SW 1271 (cell line): ENCODE data around the gene TIGD3.
"Not testable (repeated sequence)": the region's sequence is repeated elsewhere in the genome, so short reads cannot be mapped to it uniquely, and the experiment has no call there.

Experiments used
- DNase-seq, 2 experiments: peaks; one replicate each; lab custom pipeline; 2025; lab: John Stamatoyannopoulos, UW

The TIGD3 gene

DNA sequence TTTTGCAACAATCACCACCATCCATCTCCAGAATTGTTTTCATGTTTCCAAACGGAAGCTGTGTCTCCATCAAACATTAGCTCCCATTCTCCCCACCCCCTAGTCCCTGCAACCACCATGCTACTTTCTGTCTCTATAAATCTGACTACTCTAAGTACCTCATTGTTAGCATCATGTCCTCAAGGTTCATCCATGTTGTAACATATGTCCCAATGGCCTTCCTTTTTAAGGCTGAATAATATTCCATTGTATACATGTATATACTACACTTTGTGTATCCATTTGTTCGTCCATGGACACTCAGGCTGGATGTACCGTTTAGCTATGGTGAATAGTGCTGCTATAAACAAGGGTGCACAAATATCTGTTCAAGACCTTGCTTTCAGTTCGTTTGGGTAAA lies 29.1 kb upstream of the TIGD3 start:
- DNase-seq: no peak

DNA sequence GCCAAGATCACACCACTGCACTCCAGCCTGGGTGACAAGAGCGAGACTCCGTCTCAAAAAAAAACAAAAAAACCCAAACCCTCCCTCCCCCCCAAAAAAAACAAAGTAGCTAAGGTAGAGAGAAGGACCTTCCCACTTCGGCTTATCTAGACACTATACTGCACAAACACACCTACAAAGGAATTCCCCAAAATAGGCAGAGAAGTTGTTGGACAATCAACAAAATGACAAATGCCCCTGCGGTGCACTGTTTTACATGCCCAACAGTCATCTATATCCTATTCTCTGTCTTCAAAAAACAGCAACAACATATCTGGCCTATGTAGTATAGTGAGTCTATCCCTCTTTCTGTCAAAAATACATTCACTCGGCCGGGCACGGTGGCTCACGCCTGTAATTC lies 27.5 kb upstream of the TIGD3 start:
- DNase-seq: no peak

DNA sequence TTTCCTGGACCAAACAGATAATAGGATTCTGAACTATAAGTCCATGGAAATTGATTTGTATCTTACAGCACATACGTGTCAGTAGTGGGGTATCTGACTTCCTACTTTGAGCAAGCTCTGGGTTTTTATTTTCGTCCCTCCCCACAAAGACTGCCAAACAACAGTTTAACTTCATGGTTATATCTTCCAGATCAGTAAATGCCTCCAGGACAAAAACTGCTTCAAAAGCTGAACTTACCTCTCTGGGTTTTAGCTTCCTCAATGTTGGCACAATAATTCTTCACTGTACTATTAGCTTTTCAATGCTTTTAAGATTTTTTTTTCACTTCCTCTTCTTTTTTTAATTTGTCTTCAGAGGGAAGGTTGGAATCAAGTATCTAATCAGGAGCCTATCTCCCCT lies 25.1 kb upstream of the TIGD3 start:
- DNase-seq: no peak

GRCh38 chr11:65329944-65330403 lies 24.6 kb upstream of the TIGD3 start:
- peak; percentile 75 to 83 for DNase-seq

GRCh38 chr11:65330544-65330943 lies 24.0 kb upstream of the TIGD3 start:
- no peak for DNase-seq

DNA sequence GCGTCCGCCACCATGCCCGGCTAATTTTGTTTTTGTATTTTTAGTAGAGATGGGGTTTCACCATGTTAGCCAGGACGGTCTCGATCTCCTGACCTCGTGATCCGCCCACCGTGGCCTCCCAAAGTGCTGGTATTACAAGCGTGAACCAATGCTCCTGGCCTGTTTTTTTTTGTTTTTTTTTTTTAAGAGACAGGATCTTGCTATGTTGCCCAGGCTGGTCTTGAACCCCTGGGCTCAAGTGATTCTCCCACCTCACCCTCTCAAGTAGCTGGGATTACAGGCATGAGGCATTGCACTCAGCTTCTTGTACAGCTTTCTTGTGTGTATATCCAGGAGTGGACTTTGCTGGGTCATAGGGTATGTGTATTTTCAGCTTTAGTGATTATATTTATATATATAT lies 22.0 kb upstream of the TIGD3 start:
- not testable (repeated sequence) for DNase-seq

GRCh38 chr11:65334696-65335295 lies 19.8 kb upstream of the TIGD3 start:
- no peak for DNase-seq

DNA sequence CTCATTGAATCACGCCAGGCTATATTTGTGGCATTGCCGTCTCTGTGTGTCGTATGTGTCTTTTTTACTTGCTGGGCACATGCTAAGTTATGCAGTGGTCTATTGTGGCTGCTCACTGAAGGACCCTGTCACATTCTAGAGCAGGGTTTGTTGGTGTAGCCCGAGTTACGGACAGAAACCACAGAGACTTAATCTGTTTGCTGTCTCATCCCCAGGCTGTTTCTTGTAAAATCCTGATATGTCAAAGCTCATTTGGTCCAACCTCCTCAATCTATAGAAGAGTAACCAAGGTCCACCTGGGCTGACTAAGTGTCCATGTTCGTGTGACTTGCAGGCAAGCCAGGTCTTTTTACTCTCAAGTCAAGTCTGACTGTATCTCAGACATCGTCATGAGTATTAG lies 15.9 kb upstream of the TIGD3 start:
- no peak for DNase-seq

DNA sequence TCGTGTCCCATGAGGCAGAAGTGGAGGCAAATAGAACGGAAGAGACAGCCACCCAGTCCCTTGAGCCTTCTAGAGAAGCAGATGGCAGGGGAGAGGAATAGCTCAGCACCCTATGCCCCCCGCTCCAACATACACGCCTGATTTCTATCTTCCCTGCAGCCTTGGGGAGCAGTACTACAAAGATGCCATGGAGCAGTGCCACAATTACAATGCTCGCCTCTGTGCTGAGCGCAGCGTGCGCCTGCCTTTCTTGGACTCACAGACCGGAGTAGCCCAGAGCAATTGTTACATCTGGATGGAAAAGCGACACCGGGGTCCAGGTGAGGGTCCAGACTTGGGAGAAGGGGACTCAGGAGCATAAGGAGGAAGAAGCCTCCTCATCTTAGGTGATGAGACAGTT lies 14.3 kb upstream of the TIGD3 start:
- DNase-seq: no peak

GRCh38 chr11:65341856-65342255 lies 12.7 kb upstream of the TIGD3 start:
- no peak for DNase-seq

- DNase-seq: no peak
These were observed 3.0 kb upstream of the TIGD3 start for GRCh38 chr11:65351511-65351910.

DNA sequence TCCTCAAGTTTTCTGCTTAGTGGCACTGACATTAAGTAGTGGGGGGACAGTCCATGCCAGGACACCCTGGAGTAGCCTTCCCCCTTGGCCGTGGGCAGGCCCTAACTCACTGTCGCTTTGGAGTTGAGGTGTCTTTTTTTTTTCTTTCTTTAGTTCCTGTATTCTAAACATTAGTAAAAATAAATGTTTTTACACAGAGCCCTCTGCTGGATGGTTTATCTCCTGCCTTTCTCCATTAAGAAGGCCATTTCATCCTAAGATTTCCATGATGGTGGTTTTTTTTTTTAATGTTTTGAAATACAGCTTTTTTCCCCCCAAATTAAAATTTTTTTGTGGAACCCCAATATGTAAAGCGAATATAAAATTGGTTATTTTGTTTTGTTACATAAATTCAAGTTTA lies 1.8 kb upstream of the TIGD3 start:
- DNase-seq: peak in 1 of 2 experiments; percentile 42

DNA sequence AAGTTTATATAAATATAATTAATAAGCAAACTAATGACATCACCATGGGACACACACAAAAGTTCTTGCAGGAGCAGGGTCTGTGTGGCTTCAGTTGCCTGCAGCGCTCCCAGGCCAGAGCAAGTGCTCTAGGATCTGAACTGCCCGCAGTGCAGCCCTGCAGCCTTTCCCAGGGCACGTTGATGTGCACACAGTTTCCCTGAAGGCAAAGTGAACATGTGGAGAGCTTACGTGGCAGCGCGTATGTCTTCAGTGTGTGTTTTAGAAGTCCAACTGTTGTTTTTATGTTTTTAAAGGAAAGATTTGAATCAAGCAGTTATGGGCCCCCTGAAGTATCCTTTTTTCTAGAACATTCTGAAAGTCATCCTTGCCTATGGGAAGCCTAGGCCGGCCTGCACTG lies 1.2 kb upstream of the TIGD3 start:
- DNase-seq: no peak

- no peak for DNase-seq
These were observed 669 bp upstream of the TIGD3 start for GRCh38 chr11:65353900-65354264.

GRCh38 chr11:65355013-65355775 lies 643 bp downstream of the TIGD3 start:
- no peak for DNase-seq

GRCh38 chr11:65355776-65356393 lies 1.3 kb downstream of the TIGD3 start:
- DNase-seq: no peak

DNA sequence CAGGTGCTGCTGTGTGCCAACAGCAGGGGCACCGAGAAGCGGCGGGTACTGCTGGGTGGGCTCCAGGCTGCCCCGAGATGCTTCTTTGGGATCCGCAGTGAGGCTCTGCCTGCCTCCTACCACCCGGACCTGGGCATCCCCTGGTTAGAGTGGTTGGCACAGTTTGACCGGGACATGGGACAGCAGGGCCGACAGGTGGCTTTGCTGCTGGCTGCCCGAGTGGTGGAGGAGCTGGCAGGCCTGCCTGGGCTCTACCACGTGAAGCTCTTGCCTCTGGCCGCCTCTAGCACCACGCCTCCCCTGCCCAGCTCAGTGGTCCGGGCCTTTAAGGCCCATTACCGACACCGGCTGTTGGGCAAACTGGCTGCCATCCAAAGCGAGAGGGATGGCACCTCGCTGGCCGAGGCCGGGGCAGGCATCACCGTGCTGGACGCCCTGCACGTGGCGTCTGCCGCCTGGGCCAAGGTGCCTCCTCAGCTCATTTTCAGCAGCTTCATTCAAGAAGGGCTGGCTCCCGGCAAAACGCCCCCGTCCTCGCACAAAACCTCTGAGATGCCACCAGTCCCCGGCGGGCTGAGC lies 1.9 kb downstream of the TIGD3 start:
- DNase-seq: no peak

DNA sequence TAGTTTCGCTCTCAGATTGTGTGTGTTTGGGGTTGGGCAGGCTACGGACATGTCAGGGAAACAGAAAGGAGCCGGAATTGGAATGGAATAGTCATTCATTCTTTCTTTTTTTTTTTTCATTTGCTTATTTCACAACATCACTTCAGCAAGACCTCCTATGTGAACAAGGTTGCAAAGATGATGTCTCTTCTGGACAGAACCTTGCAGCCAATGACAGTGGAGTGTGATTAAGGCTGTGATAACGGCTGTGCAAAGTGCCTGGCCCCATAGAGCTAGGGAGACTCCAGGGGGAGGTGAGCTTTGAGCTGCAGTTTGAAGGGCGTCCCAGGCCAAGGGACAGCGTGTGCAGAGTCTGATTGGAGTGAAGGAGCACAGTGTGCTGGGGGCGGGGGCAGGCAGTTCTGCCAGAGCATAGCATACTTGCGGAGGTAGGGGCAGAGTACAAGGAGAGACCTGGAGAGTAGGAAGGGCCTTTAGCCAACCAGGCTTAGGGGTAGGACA lies 3.4 kb downstream of the TIGD3 start:
- no peak for DNase-seq

DNA sequence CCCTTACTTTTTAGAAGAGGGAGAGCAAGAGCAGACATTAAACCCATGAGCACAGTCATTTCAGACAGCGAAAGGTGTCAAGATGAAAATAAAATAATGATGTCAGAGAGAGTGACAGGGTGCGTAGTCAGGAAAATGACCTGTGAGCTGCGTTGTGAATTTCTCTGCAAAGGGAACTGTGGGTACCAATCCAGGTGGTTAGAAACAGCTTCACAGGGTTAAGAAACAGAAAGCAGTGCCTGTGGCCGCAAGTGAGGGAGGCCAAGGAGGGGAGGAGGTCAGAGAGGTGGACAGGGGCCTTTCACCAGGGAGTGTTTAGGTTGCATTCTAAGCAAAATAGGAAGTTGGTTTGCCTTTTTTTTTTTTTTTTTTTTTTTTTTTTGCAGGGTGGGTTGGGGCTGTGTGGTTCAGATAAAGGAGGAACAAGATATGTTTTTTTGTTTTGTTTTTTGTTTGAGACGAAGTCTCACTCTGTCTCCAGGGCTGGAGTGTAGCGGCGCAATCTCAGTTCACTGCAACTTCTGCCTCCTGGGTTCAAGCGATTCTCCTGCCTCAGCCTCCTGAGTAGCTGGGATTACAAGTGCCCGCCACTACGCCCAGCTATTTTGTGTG lies 7.9 kb downstream of the TIGD3 start:
- DNase-seq: no peak

- DNase-seq: no peak
These were observed 8.4 kb downstream of the TIGD3 start for GRCh38 chr11:65362966-65363365.

- DNase-seq: no peak
These were observed 9.2 kb downstream of the TIGD3 start for GRCh38 chr11:65363770-65364169.

- peak; percentile 44 to 86 for DNase-seq
These were observed 11.8 kb downstream of the TIGD3 start for GRCh38 chr11:65366340-65366773.
